Sigmoid colon (tissue), 7 donors: ENCODE measurements around the gene NEUROG3. TPM values are rescaled to one million over a fixed set of nuclear protein-coding genes. Genes with fewer than 3 reads are reported as not detected.

Experiments
- DNase-seq: peaks from one replicate; pipeline ENCODE4 v3.0.0-alpha.2; 2019
- H3K27ac ChIP-seq, 4 donors: fragments of 200-600 bp; sonication (generic); one replicate each; pipeline ENCODE4 v1.5.1; 2016 to 2019; ENCODE audit warnings: mild to moderate bottlenecking in 1 of 4
- H3K27me3 ChIP-seq, 3 donors: fragments of 200-600 bp; sonication (generic); one replicate each; pipeline ENCODE4 v1.5.1; 2019; ENCODE audit warnings: mild to moderate bottlenecking in 1 of 3
- H3K36me3 ChIP-seq, 4 donors: fragments of 200-600 bp; sonication (generic); one replicate each; pipeline ENCODE4 v1.5.1; 2016 to 2019
- H3K4me1 ChIP-seq, 4 donors: fragments of 200-600 bp; sonication (generic); one replicate each; pipeline ENCODE4 v1.5.1; 2017 to 2019
- H3K4me3 ChIP-seq, 4 donors: fragments of 200-600 bp; sonication (generic); one replicate each; pipeline ENCODE4 v1.5.1; 2017 to 2019; ENCODE audit warnings: mild to moderate bottlenecking in 2 of 4, moderate library complexity in 1 of 4
- H3K9me3 ChIP-seq, 4 donors: fragments of 200-600 bp in 3 of 4; sonication (generic) in 3 of 4; one replicate each; pipeline versions ENCODE4 v1.5.1 to v1.6.1; 2013 to 2019
- EP300 ChIP-seq, 4 donors: sonication (generic); formaldehyde crosslinking; IDR thresholded peaks; one replicate each; pipeline ENCODE4 v1.6.1; 2017; ENCODE audit warnings: antibody characterized with exemption in 4 of 4
- POLR2A ChIP-seq, 2 donors: fragments of 450-650 bp; IDR thresholded peaks; one replicate each; pipeline ENCODE4 v1.6.1; 2016; ENCODE audit warnings: antibody characterized with exemption in 2 of 2, mild to moderate bottlenecking in 2 of 2, moderate library complexity in 2 of 2
- POLR2AphosphoS5 ChIP-seq, 4 donors: sonication (generic); formaldehyde crosslinking; IDR thresholded peaks; one replicate each; pipeline ENCODE4 v1.6.1; 2017; ENCODE audit warnings: antibody characterized with exemption in 4 of 4
- WGBS, 2 donors: extraction: QIAGEN DNeasy Blood & Tissue Kit; methylation state at CpG; one replicate each; pipeline ENCODE4 v1.1.7; 2013; 5-methylcytosine and 5-hydroxymethylcytosine counted together
- intact Hi-C: fragments of 100-400 bp; cut with DNase I; formaldehyde crosslinking; loops from one replicate; pipeline ENCODE4 v1.15.1; 2023
- polyA plus RNA-seq, 3 donors: library from polyadenylated mRNA; stranded (reverse); fragments of 200-250 nt; gene quantifications; one replicate each; pipeline ENCODE4 v1.2.3, GENCODE V29; 2013
- total RNA-seq, 4 donors: library from RNA; depleted of rRNA; stranded (reverse); fragments of >200 nt; gene quantifications; one replicate each; pipeline ENCODE4 v1.1.0, GENCODE V29; 2016
- TF ChIP-seq, protein P1 (sequence below), 4 experiments: fragments of 450-650 bp in 3 of 4; fragments of 200-600 bp in 1 of 4; IDR thresholded peaks; one replicate each; pipeline ENCODE4 v1.5.1; 2016 to 2019; ENCODE audit warnings: antibody characterized with exemption in 4 of 4, mild to moderate bottlenecking in 3 of 4, moderate library complexity in 2 of 4
- donor health status: healthy with polysubstance abuse.
- donor health status: Bipolar disorder and iron deficiency.
- donor health status: healthy.

Gene NEUROG3
- total and polyA plus RNA-seq, 7 donors = 1.2 to 1.4 (median 1.3) TPM; not detected in 4

DNA sequence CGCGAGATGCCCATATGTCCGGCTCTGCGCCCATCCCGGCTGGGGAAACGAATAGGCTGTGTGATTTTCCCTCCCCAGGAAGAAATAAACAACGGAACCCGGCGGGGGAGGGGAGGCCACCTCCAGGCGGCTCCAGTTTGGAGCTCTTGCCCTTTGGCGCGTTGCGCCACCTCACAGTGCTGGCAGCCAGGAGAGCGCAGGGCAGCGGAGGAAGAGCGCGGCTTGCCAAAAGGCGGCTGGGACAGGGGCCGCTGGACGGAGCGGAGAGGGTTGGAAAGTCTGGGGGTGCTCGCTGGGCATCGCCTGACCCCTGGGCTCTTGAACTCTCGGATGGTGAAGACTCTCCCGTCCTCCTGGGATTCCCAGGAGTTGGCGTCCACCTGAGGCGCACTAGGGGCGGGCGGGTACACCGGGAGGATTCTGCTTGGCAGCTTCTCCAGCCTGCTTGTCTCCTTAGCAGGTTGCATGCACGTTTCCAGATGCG is 5.3 kb upstream of the NEUROG3 start:
- TF ChIP-seq POLR2AphosphoS5 (IDR thresholded peaks at IDR 0.05) (no peak), POLR2A (IDR thresholded peaks at IDR 0.05) (no peak), EP300 (IDR thresholded peaks at IDR 0.05) (no peak)
- TF ChIP-seq, protein P1, sequence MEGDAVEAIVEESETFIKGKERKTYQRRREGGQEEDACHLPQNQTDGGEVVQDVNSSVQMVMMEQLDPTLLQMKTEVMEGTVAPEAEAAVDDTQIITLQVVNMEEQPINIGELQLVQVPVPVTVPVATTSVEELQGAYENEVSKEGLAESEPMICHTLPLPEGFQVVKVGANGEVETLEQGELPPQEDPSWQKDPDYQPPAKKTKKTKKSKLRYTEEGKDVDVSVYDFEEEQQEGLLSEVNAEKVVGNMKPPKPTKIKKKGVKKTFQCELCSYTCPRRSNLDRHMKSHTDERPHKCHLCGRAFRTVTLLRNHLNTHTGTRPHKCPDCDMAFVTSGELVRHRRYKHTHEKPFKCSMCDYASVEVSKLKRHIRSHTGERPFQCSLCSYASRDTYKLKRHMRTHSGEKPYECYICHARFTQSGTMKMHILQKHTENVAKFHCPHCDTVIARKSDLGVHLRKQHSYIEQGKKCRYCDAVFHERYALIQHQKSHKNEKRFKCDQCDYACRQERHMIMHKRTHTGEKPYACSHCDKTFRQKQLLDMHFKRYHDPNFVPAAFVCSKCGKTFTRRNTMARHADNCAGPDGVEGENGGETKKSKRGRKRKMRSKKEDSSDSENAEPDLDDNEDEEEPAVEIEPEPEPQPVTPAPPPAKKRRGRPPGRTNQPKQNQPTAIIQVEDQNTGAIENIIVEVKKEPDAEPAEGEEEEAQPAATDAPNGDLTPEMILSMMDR (IDR thresholded peaks at IDR 0.05) = no peak
- intact Hi-C loops = no loop called here
- WGBS, 2 donors = 8 to 14% methylated on average over 32 of the region's 32 CpGs

DNA sequence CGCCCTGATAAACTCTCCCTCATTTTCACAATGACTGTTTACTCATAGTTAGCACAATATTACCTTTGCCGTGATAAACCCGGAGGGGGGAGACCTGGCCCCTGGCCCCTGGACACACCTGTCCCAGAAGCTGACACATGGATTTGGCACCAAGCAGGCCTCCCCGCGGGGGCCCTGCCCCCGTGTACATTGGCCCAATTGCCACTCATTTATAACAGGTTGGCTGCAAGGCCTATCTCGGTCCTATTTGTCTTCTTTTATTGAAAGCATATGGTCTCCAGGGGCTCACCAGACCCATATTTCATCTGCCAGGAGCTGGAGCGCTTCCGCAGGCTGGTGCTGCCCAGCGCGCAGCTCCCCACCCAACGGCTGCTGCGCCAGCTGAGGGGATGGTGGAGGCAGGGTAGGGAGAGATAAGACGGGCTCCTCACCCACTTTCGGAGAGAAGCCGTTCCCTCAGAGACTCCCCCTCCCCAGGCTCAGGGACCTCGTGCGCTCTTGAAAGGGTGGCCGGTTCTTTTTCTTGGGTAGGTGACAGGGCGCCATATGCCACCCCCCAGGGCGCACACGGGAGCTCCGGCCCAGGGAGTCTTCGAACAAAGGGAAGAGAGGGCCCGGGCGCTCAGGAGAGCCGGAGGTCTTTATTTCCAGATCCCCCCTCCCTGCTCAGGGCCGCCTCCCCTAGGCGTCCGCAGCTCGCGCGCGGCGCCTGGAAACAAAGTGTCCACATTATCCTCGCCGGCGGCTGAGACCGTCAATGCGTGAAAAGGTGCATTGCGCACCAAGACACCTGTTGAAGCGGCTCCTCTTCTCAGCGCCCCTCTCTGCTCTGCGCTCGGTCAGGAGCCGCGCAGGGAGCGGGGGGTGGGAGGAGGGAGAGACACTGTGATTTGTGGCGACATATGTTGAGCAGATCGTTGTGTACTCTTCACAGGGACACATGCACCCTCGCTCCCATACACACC is 4.3 kb upstream of the NEUROG3 start:
- peaks cover 27 to 81% (median 69%) of the 10 kb centered on the region in 3 donors for H3K27me3 ChIP-seq
- 3 to 4% methylated on average over 51 of the region's 51 CpGs for WGBS, 2 donors

More for the DNA sequence above, 5.3 kb upstream of the NEUROG3 start:
- no peak for DNase-seq
- H3K36me3 ChIP-seq = no peaks in the 10 kb centered on the region
- no peak overlapping the region for H3K4me3 ChIP-seq
- H3K4me1 ChIP-seq = peaks cover 0 to 9% (median under 1%) of the 10 kb centered on the region in 4 donors
- no peak overlapping the region for H3K27ac ChIP-seq
- H3K27me3 ChIP-seq = peaks cover 18 to 71% (median 59%) of the 10 kb centered on the region in 3 donors
- no peaks in the 10 kb centered on the region for H3K9me3 ChIP-seq

DNA sequence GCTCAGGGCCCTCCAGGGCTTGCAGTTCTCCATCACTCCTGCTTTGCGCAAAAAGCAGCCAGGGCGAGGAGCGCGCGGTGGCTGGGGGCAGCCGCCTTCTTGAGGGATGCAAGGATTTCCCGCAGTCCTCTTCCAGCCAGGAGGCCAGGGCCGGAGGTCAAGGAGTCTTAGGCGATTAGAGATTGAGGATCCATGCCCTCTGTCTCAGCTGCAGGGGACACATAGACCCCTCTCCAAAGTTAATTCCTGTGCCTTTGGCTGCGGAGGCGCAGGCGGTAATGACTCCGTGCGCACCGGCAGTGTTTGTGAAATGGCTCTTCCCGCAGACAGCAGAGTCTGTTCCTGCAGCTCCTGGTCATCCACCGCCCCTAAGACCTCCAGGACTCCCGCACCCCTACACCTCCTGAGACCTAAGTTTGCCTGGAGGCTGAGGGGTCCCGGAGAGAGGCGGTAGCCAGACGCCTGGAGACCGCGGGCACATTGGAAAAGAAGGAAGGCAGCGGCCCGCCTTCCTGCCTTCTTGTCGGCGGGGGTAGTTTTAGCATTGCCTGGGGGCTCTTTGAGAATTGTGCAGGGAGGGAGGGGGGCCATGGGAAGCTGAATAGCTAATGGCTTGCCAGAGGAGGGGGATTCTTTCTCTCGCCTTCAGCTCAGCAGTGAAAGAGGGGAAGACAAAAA is 3.3 kb upstream of the NEUROG3 start:
- H3K4me1 ChIP-seq = peaks cover 0 to 25% (median 18%) of the 10 kb centered on the region in 4 donors
- no peak for TF ChIP-seq EP300 (IDR thresholded peaks at IDR 0.05)
- TF ChIP-seq, protein P1 (IDR thresholded peaks at IDR 0.05) = no peak
- TF ChIP-seq POLR2AphosphoS5 (IDR thresholded peaks at IDR 0.05) = no peak
- no peak for TF ChIP-seq POLR2A (IDR thresholded peaks at IDR 0.05)
- intact Hi-C loops = no loop called here
- H3K9me3 ChIP-seq = no peaks in the 10 kb centered on the region
- 5 to 9% methylated on average over 28 of the region's 28 CpGs for WGBS, 2 donors
- no peak for DNase-seq
- H3K36me3 ChIP-seq = no peaks in the 10 kb centered on the region
- H3K27me3 ChIP-seq = peaks cover 38 to 92% (median 79%) of the 10 kb centered on the region in 3 donors
- H3K27ac ChIP-seq = no peak overlapping the region
- H3K4me3 ChIP-seq = no peak overlapping the region

More for the DNA sequence above, 4.3 kb upstream of the NEUROG3 start:
- Histone ChIP-seq H3K27ac (no peak overlapping the region), H3K4me1 (peaks cover 0 to 19% (median 10%) of the 10 kb centered on the region in 4 donors), H3K9me3 (no peaks in the 10 kb centered on the region), H3K36me3 (no peaks in the 10 kb centered on the region), H3K4me3 (no peak overlapping the region)
- intact Hi-C loops = no loop called here
- TF ChIP-seq, protein P1 (IDR thresholded peaks at IDR 0.05) = no peak
- TF ChIP-seq EP300 (IDR thresholded peaks at IDR 0.05) (no peak), POLR2A (IDR thresholded peaks at IDR 0.05) (no peak), POLR2AphosphoS5 (IDR thresholded peaks at IDR 0.05) (no peak)
- no peak for DNase-seq

DNA sequence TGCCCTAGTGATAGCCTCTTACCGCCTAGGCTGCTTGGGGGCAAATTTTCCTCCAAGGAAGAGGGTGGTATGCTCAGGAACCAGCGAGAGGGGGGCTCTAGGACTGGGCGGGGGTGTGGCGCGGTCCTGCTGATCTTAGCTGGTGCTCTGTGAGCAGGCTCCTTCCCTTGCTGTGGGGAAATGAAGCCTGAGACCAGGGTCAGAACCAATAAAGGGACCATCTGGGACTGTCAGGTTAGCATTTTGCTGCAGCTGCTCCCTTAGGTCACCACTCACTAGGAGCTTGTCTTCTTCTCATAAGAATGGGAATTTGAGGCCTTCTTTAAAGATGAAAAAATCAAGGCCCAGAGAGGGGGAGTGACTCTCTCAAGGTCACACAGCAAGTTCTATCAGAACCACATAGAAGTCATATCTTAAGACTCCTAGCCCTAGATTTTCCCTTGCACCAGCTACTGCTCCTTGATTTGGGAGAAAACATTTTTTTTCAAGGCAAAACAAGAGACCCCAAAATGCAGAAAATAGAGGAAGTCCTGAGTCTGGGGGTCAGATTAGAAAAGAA is 2.0 kb upstream of the NEUROG3 start:
- DNase-seq = no peak
- TF ChIP-seq POLR2AphosphoS5 (IDR thresholded peaks at IDR 0.05) (no peak), EP300 (IDR thresholded peaks at IDR 0.05) (no peak), POLR2A (IDR thresholded peaks at IDR 0.05) (no peak)
- TF ChIP-seq, protein P1 (IDR thresholded peaks at IDR 0.05) = no peak
- H3K9me3 ChIP-seq = no peaks in the 10 kb centered on the region
- intact Hi-C loops = no loop called here
- WGBS, 2 donors = 7 to 17% methylated on average over 5 of the region's 5 CpGs
- peaks cover 47 to 100% (median 91%) of the 10 kb centered on the region in 3 donors for H3K27me3 ChIP-seq
- H3K4me1 ChIP-seq = peaks cover 0 to 25% (median 18%) of the 10 kb centered on the region in 4 donors
- no peak overlapping the region for H3K27ac ChIP-seq
- no peak overlapping the region for H3K4me3 ChIP-seq
- H3K36me3 ChIP-seq = no peaks in the 10 kb centered on the region
